Upper lobe of right lung (tissue), 1 donor: ENCODE results near the gene DKKL1. TPM values are rescaled to one million over a fixed set of nuclear protein-coding genes. Genes with fewer than 3 reads are reported as not detected.

Source experiments
- ATAC-seq: fragments of 200-7000 bp; cut with Tn5 transposase; one replicate; pipeline ENCODE4 v1.9.1; 2020; ENCODE audit warnings: mild to moderate bottlenecking, moderate library complexity
- DNase-seq: peaks from one replicate; pipeline ENCODE4 v3.0.0-alpha.2; 2020
- H3K27ac ChIP-seq: fragments of 200-600 bp; one replicate; pipeline ENCODE4 v1.8.0; 2022
- H3K27me3 ChIP-seq: fragments of 200-600 bp; one replicate; pipeline ENCODE4 v1.8.0; 2022; ENCODE audit warnings: mild to moderate bottlenecking
- H3K36me3 ChIP-seq: fragments of 200-600 bp; one replicate; pipeline ENCODE4 v1.8.0; 2022
- H3K4me1 ChIP-seq: fragments of 200-600 bp; one replicate; pipeline ENCODE4 v1.8.0; 2022
- H3K4me3 ChIP-seq: fragments of 200-600 bp; one replicate; pipeline ENCODE4 v1.8.0; 2022; ENCODE audit warnings: mild to moderate bottlenecking
- H3K9me3 ChIP-seq: fragments of 200-600 bp; one replicate; pipeline ENCODE4 v1.8.0; 2022
- intact Hi-C: fragments of 100-400 bp; cut with DNase I; formaldehyde crosslinking; loops from one replicate; pipeline ENCODE4 v1.11.0; 2022
- total RNA-seq: library from RNA; stranded (reverse); fragmentation: NEBNext Ultra II Directional; extraction: Animal tissue kit (Norgen Biotek cat#: 25700); gene quantifications from one replicate; pipeline ENCODE4 v1.2.1, GENCODE V29; 2021
- TF ChIP-seq, protein P1 (sequence below): fragments of 200-600 bp; IDR thresholded peaks from one replicate; pipeline ENCODE4 v1.8.0; 2022; ENCODE audit warnings: antibody characterized with exemption
- donor health status: DM: no; HTN: yes; CAD: no; lungs with severe emphysema.

Gene DKKL1
- total RNA-seq, 1 donor from 2014 or later = not detected

GRCh38 chr19:49333418-49333805 is 30.3 kb upstream of the DKKL1 start:
- no peak for DNase-seq
- H3K9me3 ChIP-seq = no peaks in the 10 kb centered on the region
- intact Hi-C loops = no loop called here
- H3K27ac ChIP-seq = peak overlapping the region; percentile 60
- no peak for ATAC-seq
- TF ChIP-seq, protein P1, sequence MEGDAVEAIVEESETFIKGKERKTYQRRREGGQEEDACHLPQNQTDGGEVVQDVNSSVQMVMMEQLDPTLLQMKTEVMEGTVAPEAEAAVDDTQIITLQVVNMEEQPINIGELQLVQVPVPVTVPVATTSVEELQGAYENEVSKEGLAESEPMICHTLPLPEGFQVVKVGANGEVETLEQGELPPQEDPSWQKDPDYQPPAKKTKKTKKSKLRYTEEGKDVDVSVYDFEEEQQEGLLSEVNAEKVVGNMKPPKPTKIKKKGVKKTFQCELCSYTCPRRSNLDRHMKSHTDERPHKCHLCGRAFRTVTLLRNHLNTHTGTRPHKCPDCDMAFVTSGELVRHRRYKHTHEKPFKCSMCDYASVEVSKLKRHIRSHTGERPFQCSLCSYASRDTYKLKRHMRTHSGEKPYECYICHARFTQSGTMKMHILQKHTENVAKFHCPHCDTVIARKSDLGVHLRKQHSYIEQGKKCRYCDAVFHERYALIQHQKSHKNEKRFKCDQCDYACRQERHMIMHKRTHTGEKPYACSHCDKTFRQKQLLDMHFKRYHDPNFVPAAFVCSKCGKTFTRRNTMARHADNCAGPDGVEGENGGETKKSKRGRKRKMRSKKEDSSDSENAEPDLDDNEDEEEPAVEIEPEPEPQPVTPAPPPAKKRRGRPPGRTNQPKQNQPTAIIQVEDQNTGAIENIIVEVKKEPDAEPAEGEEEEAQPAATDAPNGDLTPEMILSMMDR = no peak
- peaks cover 13% of the 10 kb centered on the region for H3K4me1 ChIP-seq
- no peaks in the 10 kb centered on the region for H3K27me3 ChIP-seq
- H3K36me3 ChIP-seq = no peaks in the 10 kb centered on the region
- H3K4me3 ChIP-seq = no peak overlapping the region

- peaks cover 13% of the 10 kb centered on the region for H3K4me1 ChIP-seq
- TF ChIP-seq, protein P1 = no peak
- ATAC-seq (peak; percentile 41), DNase-seq (peak; percentile 69)
- H3K27ac ChIP-seq = peak overlapping the region; percentile 60
- intact Hi-C loops = no loop called here
- H3K36me3 ChIP-seq = no peaks in the 10 kb centered on the region
- no peaks in the 10 kb centered on the region for H3K9me3 ChIP-seq
- H3K4me3 ChIP-seq = no peak overlapping the region
- H3K27me3 ChIP-seq = no peaks in the 10 kb centered on the region
Observed at GRCh38 chr19:49333811-49334288, 29.8 kb upstream of the DKKL1 start.

DNA sequence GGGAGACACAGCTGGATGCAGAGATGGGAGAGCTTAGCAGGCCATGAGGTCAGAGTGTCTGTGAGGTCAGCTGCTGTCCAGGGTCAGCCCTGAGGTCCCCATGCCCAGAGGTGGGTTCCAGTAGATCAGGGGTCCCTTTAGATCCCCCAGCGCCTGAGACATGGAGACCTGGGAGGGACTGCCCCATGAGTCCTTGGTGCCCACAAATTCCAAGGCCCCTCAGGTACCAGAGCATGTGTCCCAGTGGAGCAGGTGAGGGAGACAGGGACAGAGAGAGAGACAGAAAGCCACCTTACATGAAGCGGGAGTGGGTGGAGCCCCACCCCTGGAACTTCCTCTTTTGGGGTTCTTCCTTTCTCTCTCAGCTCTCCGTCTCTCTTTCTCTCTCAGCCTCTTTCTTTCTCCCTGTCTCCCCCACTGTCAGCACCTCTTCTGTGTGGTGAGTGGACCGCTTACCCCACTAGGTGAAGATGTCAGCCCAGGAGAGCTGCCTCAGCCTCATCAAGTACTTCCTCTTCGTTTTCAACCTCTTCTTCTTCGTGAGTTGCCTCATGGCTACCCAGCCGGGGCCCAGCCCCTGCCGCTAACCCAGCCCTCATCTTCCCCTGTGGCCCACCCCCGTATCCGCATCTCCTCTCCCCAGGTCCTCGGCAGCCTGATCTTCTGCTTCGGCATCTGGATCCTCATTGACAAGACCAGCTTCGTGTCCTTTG is 28.4 kb upstream of the DKKL1 start, which contains the start of gene CD37:
CD37 (plus strand) TSS at position 336 of the 713 bp plus-strand sequence; CDS start at position 471, 135 bp downstream.
- intact Hi-C loops = no loop called here
- DNase-seq = peak; percentile 67
- H3K4me1 ChIP-seq = peaks cover 13% of the 10 kb centered on the region
- no peaks in the 10 kb centered on the region for H3K9me3 ChIP-seq
- peak within 1 kb of the TSS; percentile 73 for H3K27ac ChIP-seq
- TF ChIP-seq, protein P1 = no peak
- peak within 1 kb of the TSS; percentile 46 for H3K4me3 ChIP-seq
- no peak for ATAC-seq
- H3K27me3 ChIP-seq = no peaks in the 10 kb centered on the region
- no peaks in the 10 kb centered on the region for H3K36me3 ChIP-seq

DNA sequence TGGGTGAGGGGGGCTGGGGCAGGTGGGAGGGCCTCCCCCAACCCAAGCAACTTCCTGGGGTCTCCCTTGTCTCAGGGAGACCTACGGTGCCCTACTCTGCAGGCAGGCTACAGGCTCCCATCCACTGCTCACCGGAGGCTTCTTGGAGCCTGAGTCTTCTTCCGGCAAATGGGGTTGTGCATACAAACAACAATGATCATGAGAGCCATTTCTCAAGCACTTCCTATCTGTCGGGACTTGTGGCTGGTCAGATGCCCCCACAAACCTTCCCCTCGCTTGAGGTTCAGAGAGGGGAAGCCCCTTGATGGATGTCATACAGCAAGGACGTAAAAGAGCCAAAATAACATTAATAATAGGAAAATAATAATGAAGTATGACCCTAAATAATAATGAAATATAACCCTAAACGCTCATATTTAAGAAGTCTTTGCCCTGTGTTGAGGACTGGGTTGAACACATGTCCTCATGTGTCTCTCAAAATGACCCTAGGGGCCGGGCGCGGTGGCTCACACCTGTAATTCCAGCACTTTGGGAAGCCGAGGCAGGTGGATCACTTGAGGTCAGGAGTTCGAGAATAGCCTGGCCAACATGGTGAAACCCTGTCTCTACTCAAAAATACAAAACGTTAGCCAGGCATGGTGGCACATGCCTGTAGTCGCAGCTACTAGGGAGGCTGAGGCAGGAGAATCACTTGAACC is 27.7 kb upstream of the DKKL1 start:
- no peaks in the 10 kb centered on the region for H3K27me3 ChIP-seq
- H3K9me3 ChIP-seq = no peaks in the 10 kb centered on the region
- H3K4me1 ChIP-seq = peaks cover 13% of the 10 kb centered on the region
- H3K27ac ChIP-seq = peak overlapping the region; percentile 73
- TF ChIP-seq, protein P1 = no peak
- ATAC-seq (no peak), DNase-seq (peak; percentile 37)
- H3K4me3 ChIP-seq = peak overlapping the region; percentile 46
- intact Hi-C loops = no loop called here
- no peaks in the 10 kb centered on the region for H3K36me3 ChIP-seq

DNA sequence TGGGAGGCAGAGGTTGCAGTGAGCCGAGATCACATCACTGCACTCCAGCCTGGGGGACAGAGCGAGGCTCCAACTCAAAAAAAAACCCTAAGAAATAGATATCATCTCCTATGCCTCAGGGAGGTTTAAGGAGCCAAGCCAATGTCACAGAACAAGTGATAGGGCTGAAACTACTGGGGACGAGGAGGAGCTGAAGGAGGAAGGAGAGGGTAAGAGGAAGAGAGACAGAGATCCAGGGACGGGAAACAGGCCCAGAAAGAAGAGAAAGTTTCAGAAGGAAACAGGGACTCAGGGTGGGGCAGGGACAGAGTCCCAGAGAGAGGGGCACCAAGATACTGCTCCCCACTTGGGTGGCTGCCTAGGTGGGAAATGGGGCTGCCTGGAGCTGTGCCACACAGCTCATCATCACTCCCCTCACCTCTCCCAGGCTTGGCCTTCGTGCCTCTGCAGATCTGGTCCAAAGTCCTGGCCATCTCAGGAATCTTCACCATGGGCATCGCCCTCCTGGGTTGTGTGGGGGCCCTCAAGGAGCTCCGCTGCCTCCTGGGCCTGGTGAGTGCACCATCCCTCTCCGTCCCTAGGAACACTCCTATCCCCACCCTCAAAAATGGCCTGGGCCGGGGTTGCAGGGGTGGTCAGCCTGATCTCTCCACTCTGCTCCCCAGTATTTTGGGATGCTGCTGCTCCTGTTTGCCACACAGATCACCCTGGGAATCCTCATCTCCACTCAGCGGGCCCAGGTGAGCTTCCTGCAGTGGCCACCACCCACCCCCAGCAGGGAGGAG is 27.0 kb upstream of the DKKL1 start:
- Histone ChIP-seq H3K4me3 (peak overlapping the region; percentile 46), H3K27ac (peak overlapping the region; percentile 73), H3K27me3 (no peaks in the 10 kb centered on the region), H3K9me3 (no peaks in the 10 kb centered on the region), H3K36me3 (peaks cover 6% of the 10 kb centered on the region), H3K4me1 (peaks cover 13% of the 10 kb centered on the region)
- ATAC-seq (no peak), DNase-seq (peak; percentile 51)
- TF ChIP-seq, protein P1 = no peak
- intact Hi-C loops = no loop called here
